ENCODE measurements around the gene MATN4. TPM values are rescaled to one million over a fixed set of nuclear protein-coding genes. Genes with fewer than 3 reads are reported as not detected.

MATN4 gene
- total and polyA plus RNA-seq, 2 of the 13 experiments (the other 11 are each of a cell fraction or from before 2014, with no cell fraction given), result not detected

GRCh38 chr20:45343532-45344167 is 35.6 kb upstream of the MATN4 start:
- H3K4me1 ChIP-seq (ENCODE audit: insufficient read depth, low read length), result peaks cover 95% of the 10 kb centered on the region
- peak overlapping the region; percentile 80 for H3K27ac ChIP-seq (ENCODE audit: extremely low read length, insufficient read depth, low read length)
- peaks cover 8% of the 10 kb centered on the region; the same call in 1 of the 2 replicates for H4K20me1 ChIP-seq (ENCODE audit: insufficient read depth, low read length)
- POLR2A ChIA-PET, result interaction anchor here (0.8 to 23.9 kb wide), 20 partner anchors 8 to 1785 kb away, joined by 3 to 1422 read pairs (median 6); partner anchors contain the start of genes PCIF1, PIGT, SDC4 and SGK2
- intact Hi-C loops (cut with micrococcal nuclease; ENCODE audit: unreplicated experiment), result loop anchor here (2.0 to 5.0 kb wide), 3 partner anchors 15 to 629 kb away; partner anchors contain the start of genes PIGT and ZNF335
- BruUV-seq (replicated peaks), result no TSS peak
- 0% methylated on average over 6 of the region's 6 CpGs for WGBS (ENCODE audit: low lambda C conversion rate)
- peak; percentile 43 for ATAC-seq
- H3K9ac ChIP-seq (ENCODE audit: insufficient read depth, low read depth, low read length), result peak overlapping the region; percentile 66
- in situ Hi-C loops (cut with HindIII; ENCODE audit: extremely low pct_ligation_motif_present, low pct_unique_long_range_greater_than_20kb), result no loop called here
- no peak overlapping the region for H2AFZ ChIP-seq (ENCODE audit: low read length)
- peak; percentile 89 for DNase-seq (ENCODE audit: low spot score)
- FAIRE-seq, result no peak
- H3K9me3 ChIP-seq (ENCODE audit: low read length), result no peaks in the 10 kb centered on the region
- peak overlapping the region; percentile 49 to 87 (median 54) for H3K4me3 ChIP-seq (replicated peaks in 1 of 3; ENCODE audit: insufficient read depth in 1 of 3, low read depth in 2 of 3, low read length in 3 of 3)
- peak overlapping the region; percentile 99 for H3K4me2 ChIP-seq (ENCODE audit: low read depth, low read length)
- H3K79me2 ChIP-seq (ENCODE audit: insufficient read depth, low read length), result peaks cover 55% of the 10 kb centered on the region
- peaks cover 0 to 3% of the 10 kb centered on the region in 2 experiments; a peak in 2 of 5 replicates for H3K27me3 ChIP-seq (ENCODE audit: control insufficient read depth in 1 of 2, insufficient read depth in 2 of 2, low read length in 2 of 2)
- no peaks in the 10 kb centered on the region for H3K36me3 ChIP-seq (replicated peaks in 1 of 2; ENCODE audit: control insufficient read depth in 1 of 2, insufficient read depth in 2 of 2, low read length in 2 of 2)
- CTCF ChIA-PET (ENCODE audit: low intra/inter-chr PET ratio, low total read pairs), result no interaction called here
- TF ChIP-seq RAD21 (CRISPR knock-in tag; IDR thresholded peaks at IDR 0.05) (0 out of 2 replicates have a peak, but pooled peaks have one; percentile 7), PHF20 (CRISPR knock-in tag; IDR thresholded peaks at IDR 0.05) (no peak), ZNF335 (CRISPR knock-in tag; IDR thresholded peaks at IDR 0.05) (no peak), SNAPC2 (CRISPR knock-in tag; IDR thresholded peaks at IDR 0.05) (peak; percentile 23; the same call in 1 of the 2 replicates), ARNT (IDR thresholded peaks at IDR 0.05) (no peak), AKAP8 (CRISPR knock-in tag; IDR thresholded peaks at IDR 0.05) (no peak), KDM3A (CRISPR knock-in tag; IDR thresholded peaks at IDR 0.05; ENCODE audit: low read depth) (no peak), ZSCAN22 (CRISPR knock-in tag; IDR thresholded peaks at IDR 0.05) (0 out of 2 replicates have a peak, but pooled peaks have one; percentile 61), PATZ1 (CRISPR knock-in tag; IDR thresholded peaks at IDR 0.05) (no peak; the same call in 1 of the 2 replicates), ZNF484 (CRISPR knock-in tag; IDR thresholded peaks at IDR 0.05; ENCODE audit: borderline replicate concordance, low read depth) (no peak), ZNF557 (CRISPR knock-in tag; IDR thresholded peaks at IDR 0.05) (no peak), EP300 (IDR thresholded peaks at IDR 0.05; ENCODE audit: low read depth in 2 of 2, low read length in 2 of 2) (peak in 1 of 2 experiments; percentile 64; a peak in 2 of 4 replicates), EP300 (CRISPR knock-in tag; IDR thresholded peaks at IDR 0.05; ENCODE audit: borderline replicate concordance) (no peak), AKNA (CRISPR knock-in tag; IDR thresholded peaks at IDR 0.05; ENCODE audit: borderline replicate concordance) (no peak), ISL2 (CRISPR knock-in tag; IDR thresholded peaks at IDR 0.05) (no peak; the same call in 1 of the 2 replicates), TFDP2 (CRISPR knock-in tag; IDR thresholded peaks at IDR 0.05) (no peak)
